HEK293T (cell line): ENCODE data around the gene C5orf22.

ENCODE experiments used
- CTCF ChIA-PET: fragments of 350-600 bp; formaldehyde crosslinking; extraction: SDS; loops from one replicate; lab custom pipeline; 2021; ENCODE audit warnings: antibody characterized with exemption, inconsistent platforms; lab: Yijun Ruan, JAX
- POLR2A ChIA-PET: fragments of 350-600 bp; formaldehyde crosslinking; extraction: SDS; loops from one replicate; lab custom pipeline; 2020; ENCODE audit warnings: antibody characterized with exemption, inconsistent platforms; lab: Yijun Ruan, JAX
- DNase-seq: peaks from one replicate; pipeline ENCODE4 v3.0.0; 2012; ENCODE audit warnings: mixed read lengths; ENCODE audit errors: extremely low spot score
- ARNT ChIP-seq: fragments of 450-650 bp; IDR thresholded peaks from 2 replicates; pipeline ENCODE4 v1.6.1; 2017; ENCODE audit warnings: mild to moderate bottlenecking
- BHLHE40 ChIP-seq: fragments of 450-650 bp; IDR thresholded peaks from 2 replicates; pipeline ENCODE4 v1.6.1; 2016; ENCODE audit warnings: mild to moderate bottlenecking, moderate library complexity, borderline replicate concordance
- CTBP1 ChIP-seq: fragments of 450-650 bp; IDR thresholded peaks from 2 replicates; pipeline ENCODE4 v1.6.1; 2016; ENCODE audit warnings: borderline replicate concordance
- ELF4 ChIP-seq: fragments of 450-650 bp; IDR thresholded peaks from 2 replicates; pipeline ENCODE4 v1.6.1; 2017; ENCODE audit warnings: antibody characterized with exemption
- FOXA1 ChIP-seq: fragments of 450-650 bp; IDR thresholded peaks from 2 replicates; pipeline ENCODE4 v1.6.1; 2016; ENCODE audit warnings: mild to moderate bottlenecking
- FOXK2 ChIP-seq: fragments of 450-650 bp; IDR thresholded peaks from 2 replicates; pipeline ENCODE4 v1.6.1; 2016; ENCODE audit warnings: mild to moderate bottlenecking
- FOXM1 ChIP-seq: fragments of 450-650 bp; IDR thresholded peaks from 2 replicates; pipeline ENCODE4 v1.6.1; 2017; ENCODE audit warnings: mild to moderate bottlenecking, borderline replicate concordance
- HDGF ChIP-seq: fragments of 450-650 bp; IDR thresholded peaks from 2 replicates; pipeline ENCODE4 v1.6.1; 2017; ENCODE audit warnings: antibody characterized with exemption, borderline replicate concordance
- L3MBTL2 ChIP-seq: fragments of 450-650 bp; conservative IDR thresholded peaks from 2 replicates; pipeline ENCODE4 v1.6.1; 2016; ENCODE audit warnings: mild to moderate bottlenecking
- LEF1 ChIP-seq: fragments of 450-650 bp; IDR thresholded peaks from 2 replicates; pipeline ENCODE4 v1.6.1; 2017; ENCODE audit warnings: mild to moderate bottlenecking, borderline replicate concordance
- NFRKB ChIP-seq: fragments of 450-650 bp; IDR thresholded peaks from 2 replicates; pipeline ENCODE4 v1.6.1; 2016; ENCODE audit warnings: mild to moderate bottlenecking, moderate library complexity
- PKNOX1 ChIP-seq: fragments of 450-650 bp; IDR thresholded peaks from 2 replicates; pipeline ENCODE4 v1.6.1; 2016
- SP1 ChIP-seq: fragments of 450-650 bp; IDR thresholded peaks from 2 replicates; pipeline ENCODE4 v1.6.1; 2017
- SUZ12 ChIP-seq: fragments of 450-650 bp; IDR thresholded peaks from 2 replicates; pipeline ENCODE4 v1.6.1; 2016; ENCODE audit warnings: mild to moderate bottlenecking
- TARDBP ChIP-seq: fragments of 450-650 bp; IDR thresholded peaks from 2 replicates; pipeline ENCODE4 v1.6.1; 2016
- ZNF384 ChIP-seq: fragments of 450-650 bp; IDR thresholded peaks from 2 replicates; pipeline ENCODE4 v1.6.1; 2016

Gene C5orf22

DNA sequence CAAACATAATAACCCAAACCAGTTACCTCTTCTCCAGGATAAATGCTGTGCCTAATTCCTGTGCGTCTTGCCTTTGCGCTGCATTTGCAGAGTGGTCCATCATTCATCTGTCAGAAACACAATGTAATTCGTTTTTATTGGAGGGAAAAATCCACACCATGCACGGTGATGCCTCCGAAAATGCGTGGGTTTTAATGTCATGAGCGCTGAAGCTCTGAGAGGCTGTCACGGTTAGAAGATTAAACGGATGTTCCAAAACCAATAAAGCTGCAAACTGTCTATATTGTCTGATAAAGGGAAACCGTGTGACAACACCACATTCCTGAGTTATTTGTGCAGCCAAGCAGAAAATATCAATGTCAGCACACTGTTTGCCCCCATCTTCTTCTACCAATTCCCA, 27.6 kb upstream of the C5orf22 start:
- DNase-seq, result no peak
- TF ChIP-seq ARNT, result no peak
- ChIA-PET POLR2A (no interaction called here), CTCF (no interaction called here)

DNA sequence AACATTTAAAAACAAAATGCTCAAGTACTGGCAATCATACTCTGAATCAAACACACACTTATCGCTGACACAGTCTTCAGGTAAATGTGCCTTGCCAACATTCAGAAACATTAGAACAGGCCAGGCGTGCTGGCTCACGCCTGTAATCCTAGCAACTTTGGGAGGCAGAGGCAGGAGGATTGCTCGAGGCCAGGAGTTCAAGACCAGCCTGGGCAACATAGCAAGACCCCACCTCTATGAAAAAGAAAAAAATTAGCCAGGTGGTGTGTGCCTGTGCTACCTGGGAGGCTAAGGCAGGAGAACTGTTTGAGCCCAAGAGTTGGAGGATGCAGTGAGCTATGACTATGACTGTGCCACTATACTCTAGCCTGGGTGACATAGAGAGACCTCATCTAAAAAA, 20.8 kb upstream of the C5orf22 start:
- TF ChIP-seq LEF1 (no peak), CTBP1 (no peak), ZNF384 (no peak)
- CTCF ChIA-PET, result interaction anchor here (0.6 kb wide), 1 partner anchor 10 kb away, joined by 3 read pairs; no protein-coding TSS in a partner anchor
- POLR2A ChIA-PET, result interaction anchor here (1.2 kb wide), 1 partner anchor 21 kb away, joined by 3 read pairs; the partner anchor contains the start of genes C5orf22 and DROSHA
- DNase-seq, result no peak

DNA sequence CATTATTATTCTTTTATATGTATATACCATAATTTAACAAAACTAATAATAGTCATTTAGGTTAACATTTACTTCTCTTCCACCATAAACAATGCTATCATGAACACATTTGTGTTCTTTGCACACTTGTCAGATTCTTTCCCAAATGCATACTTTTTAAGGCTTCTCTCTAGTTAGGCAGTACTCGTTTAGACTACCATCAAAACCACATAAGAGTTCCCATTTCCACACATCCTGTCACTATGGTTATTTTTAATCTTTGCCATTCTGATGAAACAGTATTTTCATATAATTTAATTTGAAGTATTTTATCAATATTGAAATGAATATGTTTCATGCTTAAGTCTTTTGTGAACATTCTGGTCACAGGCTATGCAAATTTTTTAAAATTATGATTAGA, 15.3 kb upstream of the C5orf22 start:
- no peak for DNase-seq
- POLR2A ChIA-PET, result no interaction called here
- TF ChIP-seq ELF4 (no peak), LEF1 (no peak), BHLHE40 (no peak), ARNT (no peak), ZNF384 (no peak), CTBP1 (no peak), FOXM1 (no peak)
- CTCF ChIA-PET, result no interaction called here

- ChIA-PET CTCF (no interaction called here), POLR2A (interaction anchor here (2.4 kb wide), 1 partner anchor 9 kb away, joined by 15 read pairs; the partner anchor contains the start of genes C5orf22 and DROSHA)
- TF ChIP-seq CTBP1 (no peak), ZNF384 (no peak), FOXK2 (no peak), ARNT (no peak), ELF4 (no peak), PKNOX1 (no peak), BHLHE40 (no peak), FOXA1 (no peak), LEF1 (no peak), HDGF (no peak)
- no peak for DNase-seq
Measured at GRCh38 chr5:31523041-31523440, 9.1 kb upstream of the C5orf22 start.

DNA sequence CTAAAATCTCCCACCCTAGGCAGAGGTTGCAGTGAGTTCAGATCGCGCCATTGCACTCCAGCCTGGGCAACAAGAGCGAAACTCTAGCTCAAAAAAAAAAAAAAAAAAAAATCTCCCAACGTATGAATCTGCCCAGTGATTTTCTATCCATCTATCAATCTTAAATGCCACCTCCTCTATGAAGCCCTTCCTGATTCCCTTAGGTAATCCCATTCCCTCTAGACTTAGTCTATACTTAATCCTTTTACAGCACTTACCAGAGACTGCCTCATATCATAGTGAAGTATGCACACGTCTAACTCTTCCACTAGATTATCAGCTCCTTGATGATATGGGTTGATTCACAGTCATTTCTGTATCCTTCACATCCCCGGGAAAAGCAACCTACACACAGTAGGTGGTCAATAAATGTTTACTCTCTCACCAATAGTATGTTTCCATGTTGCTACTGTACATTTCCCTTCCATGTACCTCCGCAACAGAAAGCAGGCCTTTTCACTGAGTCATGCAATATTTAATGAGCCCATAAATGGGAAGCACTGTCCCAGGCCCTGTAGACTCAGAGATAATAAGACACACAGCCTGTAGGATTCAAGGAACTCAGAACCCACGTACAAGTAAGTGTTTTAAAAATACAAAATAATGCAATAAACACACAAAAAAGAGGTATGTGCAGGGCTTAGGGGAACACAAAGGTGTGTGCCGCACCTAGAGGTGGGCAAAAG, 1.4 kb upstream of the C5orf22 start:
- DNase-seq, result no peak

DNA sequence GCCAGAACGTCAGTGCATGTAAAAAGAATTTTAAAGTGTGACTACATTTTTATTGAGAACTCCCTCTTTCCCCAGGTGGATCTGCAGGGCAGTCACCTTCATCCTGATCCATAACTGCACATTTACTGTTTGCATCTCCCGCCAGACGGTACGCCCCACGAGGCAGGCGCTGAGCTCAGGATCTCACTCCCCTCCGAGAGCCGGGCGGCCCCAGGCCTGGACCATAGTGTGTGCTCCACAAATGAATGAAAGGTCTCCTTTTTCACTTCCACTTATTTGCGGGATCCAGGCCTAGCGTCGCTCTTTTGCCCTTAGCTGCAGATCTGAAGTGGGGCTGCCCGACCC, 586 bp upstream of the C5orf22 start:
- peak; percentile 33 for DNase-seq
- ChIA-PET POLR2A (interaction anchor here (0.8 to 2.2 kb wide), 9 partner anchors 9 to 107 kb away, joined by 3 to 23 read pairs (median 6); partner anchors contain the start of gene PDZD2), CTCF (interaction anchor here (0.6 to 1.4 kb wide), 3 partner anchors 9 to 942 kb away, joined by 3 to 5 read pairs (median 4); no protein-coding TSS in a partner anchor)
- TF ChIP-seq FOXM1 (no peak), FOXA1 (no peak), SUZ12 (no peak), L3MBTL2 (0 out of 2 replicates have a peak, but pooled peaks have one; percentile 11)

More for the DNA sequence above, 1.4 kb upstream of the C5orf22 start:
- TF ChIP-seq SP1 (no peak), LEF1 (no peak), PKNOX1 (no peak), TARDBP (no peak), FOXK2 (no peak), ELF4 (no peak), FOXA1 (no peak), SUZ12 (no peak), CTBP1 (no peak), NFRKB (no peak), BHLHE40 (no peak), ZNF384 (no peak), HDGF (no peak), L3MBTL2 (no peak), FOXM1 (no peak), ARNT (no peak)
- POLR2A ChIA-PET, result interaction anchor here (0.6 to 2.2 kb wide), 6 partner anchors 8 to 108 kb away, joined by 3 to 23 read pairs (median 10); partner anchors contain the start of gene PDZD2
- CTCF ChIA-PET, result interaction anchor here (0.6 to 1.4 kb wide), 3 partner anchors 8 to 339 kb away, joined by 3 to 5 read pairs (median 4); no protein-coding TSS in a partner anchor

GRCh38 chr5:31534527-31535046, 2.5 kb downstream of the C5orf22 start:
- CTCF ChIA-PET, result interaction anchor here (0.9 kb wide), 1 partner anchor 13 kb away, joined by 3 read pairs; no protein-coding TSS in a partner anchor
- POLR2A ChIA-PET, result no interaction called here
- no peak for TF ChIP-seq NFRKB
- no peak for TF ChIP-seq BHLHE40
- no peak for TF ChIP-seq SUZ12
- no peak for TF ChIP-seq SP1
- TF ChIP-seq ELF4, result no peak
- no peak for TF ChIP-seq PKNOX1
- TF ChIP-seq LEF1, result no peak
- TF ChIP-seq ARNT, result no peak
- no peak for TF ChIP-seq FOXA1
- TF ChIP-seq CTBP1, result no peak
- no peak for TF ChIP-seq TARDBP
- no peak for TF ChIP-seq L3MBTL2
- TF ChIP-seq FOXM1, result no peak
- no peak for TF ChIP-seq ZNF384
- TF ChIP-seq FOXK2, result no peak
- TF ChIP-seq HDGF, result no peak
- DNase-seq, result no peak
